Keratinocyte (primary cell): ENCODE results near the gene ADAM19. TPM values are rescaled to one million over a fixed set of nuclear protein-coding genes. Genes with fewer than 3 reads are reported as not detected.

Source experiments
- DNase-seq: peaks from one replicate; pipeline ENCODE4 v3.0.0-alpha.2; 2011; ENCODE audit warnings: low read depth, missing footprints, low spot score
- FAIRE-seq: peaks from 2 replicates; lab custom pipeline; 2011; peaks lifted over from hg19 to GRCh38; lab: Jason Lieb, UNC
- H2AFZ ChIP-seq: 2 replicates; pipeline ENCODE4 v1.6.0; 2012; ENCODE audit warnings: low read length, control low read depth, inconsistent platforms; ENCODE audit not compliant: control insufficient read depth
- H3K27ac ChIP-seq: 2 replicates; pipeline ENCODE4 v1.5.1; 2011; ENCODE audit warnings: low read length; ENCODE audit not compliant: control insufficient read depth, insufficient read depth
- H3K27me3 ChIP-seq: 3 replicates; pipeline ENCODE4 v1.6.0; 2011; ENCODE audit warnings: low read length; ENCODE audit not compliant: control insufficient read depth, insufficient read depth; ENCODE audit errors: extremely low read depth
- H3K36me3 ChIP-seq, 2 experiments: 2 replicates in 1 of 2; 3 replicates in 1 of 2; pipeline ENCODE4 v1.5.1; 2011; ENCODE audit warnings: low read length in 2 of 2, mild to moderate bottlenecking in 1 of 2; ENCODE audit not compliant: control insufficient read depth in 2 of 2, insufficient read depth in 2 of 2; ENCODE audit errors: extremely low read depth in 1 of 2
- H3K4me1 ChIP-seq: 3 replicates; pipeline ENCODE4 v1.5.1; 2011; ENCODE audit warnings: low read length; ENCODE audit not compliant: control insufficient read depth, insufficient read depth; ENCODE audit errors: extremely low read depth
- H3K4me2 ChIP-seq: 3 replicates; pipeline ENCODE4 v1.6.0; 2011; ENCODE audit warnings: low read depth, low read length; ENCODE audit not compliant: control insufficient read depth, insufficient read depth; ENCODE audit errors: extremely low read depth
- H3K4me3 ChIP-seq, 3 experiments: fragments of 200-600 bp in 1 of 3; sonication (generic) in 1 of 3; 2 replicates in 2 of 3; 3 replicates in 1 of 3; pipeline ENCODE4 v1.5.1; 2011 to 2016; ENCODE audit warnings: low read length in 3 of 3, mild to moderate bottlenecking in 3 of 3, control low read depth in 2 of 3, inconsistent platforms in 1 of 3, low read depth in 1 of 3, mixed read lengths in 1 of 3, mixed run types in 1 of 3, moderate library complexity in 1 of 3; ENCODE audit not compliant: control insufficient read depth in 2 of 3, insufficient read depth in 2 of 3; ENCODE audit errors: extremely low read depth in 1 of 3
- H3K79me2 ChIP-seq: 2 replicates; pipeline ENCODE4 v1.6.0; 2012; ENCODE audit warnings: low read length; ENCODE audit not compliant: control insufficient read depth, insufficient read depth
- H3K9ac ChIP-seq: 3 replicates; pipeline ENCODE4 v1.6.0; 2011; ENCODE audit warnings: low read length; ENCODE audit not compliant: control insufficient read depth, insufficient read depth; ENCODE audit errors: extremely low read depth
- H3K9me1 ChIP-seq: 3 replicates; pipeline ENCODE4 v1.6.0; 2011; ENCODE audit warnings: low read length; ENCODE audit not compliant: control insufficient read depth, insufficient read depth; ENCODE audit errors: extremely low read depth
- H3K9me3 ChIP-seq: 2 replicates; pipeline ENCODE4 v1.5.1; 2012; ENCODE audit warnings: low read depth, low read length; ENCODE audit not compliant: control insufficient read depth
- H4K20me1 ChIP-seq: 3 replicates; pipeline ENCODE4 v1.6.0; 2011; ENCODE audit warnings: low read length; ENCODE audit not compliant: control insufficient read depth, insufficient read depth; ENCODE audit errors: extremely low read depth
- EZH2 ChIP-seq: IDR thresholded peaks from one replicate; pipeline ENCODE4 v1.6.1; 2012; ENCODE audit warnings: inconsistent platforms, mild to moderate bottlenecking, low read length, moderate library complexity
- dilution Hi-C: fragments of 300-500 bp; cut with MboI; formaldehyde crosslinking; loops from one replicate; pipeline ENCODE4 v1.7.0; 2020; ENCODE audit warnings: low sequenced_read_pairs; ENCODE audit not compliant: extremely low pct_ligation_motif_present
- polyA plus RNA-seq, 5 experiments: library from polyadenylated mRNA; depleted of rRNA in 3 of 5; stranded (reverse) in 3 of 5; stranded (forward) in 1 of 5; unstranded in 1 of 5; fragments of >200 nt; gene quantifications; 1 replicate in 1 of 5; 2 replicates in 3 of 5; 3 replicates in 1 of 5; pipeline versions ENCODE4 v1.2.1 to v1.2.3, GENCODE V29; 2011 to 2012; ENCODE audit warnings: missing spikeins in 2 of 5, low read depth in 1 of 5, low replicate concordance in 1 of 5
- TF ChIP-seq, protein P1 (sequence below), 3 experiments: IDR thresholded peaks in 1 of 3; conservative IDR thresholded peaks in 1 of 3; optimal IDR thresholded peaks in 1 of 3; 2 replicates in 2 of 3; 3 replicates in 1 of 3; pipeline versions ENCODE3 to v1.5.1; 2011; ENCODE audit warnings: low read length in 3 of 3, mild to moderate bottlenecking in 3 of 3, moderate library complexity in 2 of 3, control low read depth in 1 of 3, inconsistent platforms in 1 of 3; ENCODE audit not compliant: insufficient read depth in 2 of 3; ENCODE audit errors: extremely low read depth in 1 of 3

ADAM19 gene
- polyA plus RNA-seq, 1 donor (not counting 4 experiments of a cell fraction or from before 2014, with no cell fraction given), result 22.7 TPM

DNA sequence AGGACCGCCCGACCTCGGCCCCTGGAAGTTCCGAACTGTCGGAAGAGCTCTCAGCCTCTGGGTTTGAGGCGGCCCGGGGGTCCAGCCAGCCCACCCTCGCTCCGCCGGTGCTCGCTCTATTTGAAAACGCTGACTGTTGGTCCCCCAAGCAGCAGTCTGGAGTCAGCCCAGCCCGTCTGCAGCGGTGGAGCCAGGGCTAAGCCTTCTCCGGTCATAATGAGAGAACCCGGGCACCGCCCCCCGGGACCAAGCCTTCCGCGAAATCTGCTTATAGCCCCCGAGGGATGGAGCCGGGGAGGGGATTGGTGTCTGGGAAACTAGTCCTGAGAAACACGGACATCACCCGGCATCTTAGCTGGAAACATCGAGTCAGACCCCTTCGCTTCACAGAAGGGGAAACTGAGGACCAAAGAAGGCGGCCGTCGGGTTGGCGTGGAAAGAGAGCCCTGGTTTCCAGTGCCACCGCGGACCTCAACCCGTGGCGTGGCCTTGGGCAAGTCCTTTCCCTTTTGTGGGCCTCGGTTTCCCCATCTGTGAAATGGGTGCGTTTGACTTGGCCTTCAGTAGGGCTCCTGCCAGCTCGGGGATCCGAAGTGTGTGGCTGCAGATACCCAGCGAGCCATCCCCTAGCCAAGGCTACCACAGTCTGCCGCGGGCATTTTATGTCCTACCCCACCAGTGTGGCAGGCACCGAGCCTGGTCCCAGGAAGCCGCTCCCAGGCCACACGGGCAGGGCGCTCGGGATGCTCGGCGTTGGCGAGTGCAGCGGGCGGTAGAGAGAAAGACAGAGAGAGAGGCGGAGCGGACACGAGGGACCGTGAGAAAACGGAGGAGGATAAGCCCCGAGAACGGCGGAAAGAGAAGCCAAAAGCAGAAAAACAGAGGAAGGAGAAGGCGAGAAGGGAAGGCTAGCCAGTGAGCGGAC lies 857 bp downstream of the ADAM19 start:
- peak overlapping the region; percentile 36 for H3K27ac ChIP-seq
- H3K27me3 ChIP-seq, result peaks cover 15% of the 10 kb centered on the region
- peak overlapping the region; percentile 72 to 83 (median 76) for H3K4me3 ChIP-seq
- dilution Hi-C loops, result no loop called here
- H3K9me3 ChIP-seq, result no peaks in the 10 kb centered on the region
- peaks cover 0 to 7% of the 10 kb centered on the region in 2 experiments for H3K36me3 ChIP-seq
- peak overlapping the region; percentile 80 for H2AFZ ChIP-seq
- TF ChIP-seq, protein P1, sequence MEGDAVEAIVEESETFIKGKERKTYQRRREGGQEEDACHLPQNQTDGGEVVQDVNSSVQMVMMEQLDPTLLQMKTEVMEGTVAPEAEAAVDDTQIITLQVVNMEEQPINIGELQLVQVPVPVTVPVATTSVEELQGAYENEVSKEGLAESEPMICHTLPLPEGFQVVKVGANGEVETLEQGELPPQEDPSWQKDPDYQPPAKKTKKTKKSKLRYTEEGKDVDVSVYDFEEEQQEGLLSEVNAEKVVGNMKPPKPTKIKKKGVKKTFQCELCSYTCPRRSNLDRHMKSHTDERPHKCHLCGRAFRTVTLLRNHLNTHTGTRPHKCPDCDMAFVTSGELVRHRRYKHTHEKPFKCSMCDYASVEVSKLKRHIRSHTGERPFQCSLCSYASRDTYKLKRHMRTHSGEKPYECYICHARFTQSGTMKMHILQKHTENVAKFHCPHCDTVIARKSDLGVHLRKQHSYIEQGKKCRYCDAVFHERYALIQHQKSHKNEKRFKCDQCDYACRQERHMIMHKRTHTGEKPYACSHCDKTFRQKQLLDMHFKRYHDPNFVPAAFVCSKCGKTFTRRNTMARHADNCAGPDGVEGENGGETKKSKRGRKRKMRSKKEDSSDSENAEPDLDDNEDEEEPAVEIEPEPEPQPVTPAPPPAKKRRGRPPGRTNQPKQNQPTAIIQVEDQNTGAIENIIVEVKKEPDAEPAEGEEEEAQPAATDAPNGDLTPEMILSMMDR (optimal IDR thresholded peaks at IDR 0.05 in 1 of 3, IDR thresholded peaks at IDR 0.05 in 1 of 3, conservative IDR thresholded peaks at IDR 0.05 in 1 of 3; ENCODE audit: extremely low read depth in 1 of 3, insufficient read depth in 2 of 3, low read length in 3 of 3), result no peak
- peak; percentile 38 for TF ChIP-seq EZH2
- H3K4me1 ChIP-seq, result peaks cover 11% of the 10 kb centered on the region
- H3K9ac ChIP-seq, result peak overlapping the region; percentile 75
- peak overlapping the region; percentile 79 for H3K4me2 ChIP-seq
- peaks cover 46% of the 10 kb centered on the region for H3K79me2 ChIP-seq
- H4K20me1 ChIP-seq, result no peaks in the 10 kb centered on the region
- no peak for FAIRE-seq
- no peak for DNase-seq
- H3K9me1 ChIP-seq, result no peaks in the 10 kb centered on the region

DNA sequence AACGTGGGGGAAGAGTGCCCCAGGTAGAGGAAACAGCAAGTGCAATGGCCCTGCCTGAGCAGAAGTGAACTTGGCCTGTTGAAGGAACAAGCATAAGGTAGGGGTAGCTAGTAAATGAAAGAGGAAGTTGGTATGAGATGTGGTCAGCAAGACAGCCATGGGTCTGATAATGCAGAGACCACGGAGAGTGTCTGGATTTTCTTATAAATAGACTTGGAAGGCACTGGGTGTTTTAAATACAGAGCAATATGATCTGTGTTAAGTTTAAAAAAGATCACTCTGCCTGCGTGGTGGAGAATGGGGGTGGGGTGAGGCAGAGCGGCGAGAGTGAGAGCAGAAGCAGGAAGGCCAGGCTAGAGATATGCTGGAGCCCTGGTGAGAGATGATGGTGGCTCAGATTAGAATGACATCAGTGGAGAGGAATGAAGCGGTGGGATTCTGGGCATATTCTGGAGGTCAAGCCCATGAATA lies 4.2 kb downstream of the ADAM19 start:
- no peak overlapping the region for H3K27ac ChIP-seq
- peaks cover 15% of the 10 kb centered on the region for H3K27me3 ChIP-seq
- peaks cover 60% of the 10 kb centered on the region for H3K79me2 ChIP-seq
- H3K9me1 ChIP-seq, result no peaks in the 10 kb centered on the region
- DNase-seq, result no peak
- H2AFZ ChIP-seq, result no peak overlapping the region
- FAIRE-seq, result no peak
- H3K4me1 ChIP-seq, result peaks cover 11% of the 10 kb centered on the region
- H4K20me1 ChIP-seq, result no peaks in the 10 kb centered on the region
- dilution Hi-C loops, result no loop called here
- no peak for TF ChIP-seq EZH2
- TF ChIP-seq, protein P1 (optimal IDR thresholded peaks at IDR 0.05 in 1 of 3, IDR thresholded peaks at IDR 0.05 in 1 of 3, conservative IDR thresholded peaks at IDR 0.05 in 1 of 3; ENCODE audit: extremely low read depth in 1 of 3, insufficient read depth in 2 of 3, low read length in 3 of 3), result no peak
- H3K36me3 ChIP-seq, result peaks cover 0 to 10% of the 10 kb centered on the region in 2 experiments
- H3K4me2 ChIP-seq, result no peak overlapping the region
- no peaks in the 10 kb centered on the region for H3K9me3 ChIP-seq
- no peak overlapping the region for H3K4me3 ChIP-seq
- no peak overlapping the region for H3K9ac ChIP-seq
